ENCODE results near the gene PCDHA5. TPM values are rescaled to one million over a fixed set of nuclear protein-coding genes. Genes with fewer than 3 reads are reported as not detected.
"Not testable (repeated sequence)": the region's sequence is repeated elsewhere in the genome, so short reads cannot be mapped to it uniquely, and the experiment has no call there.

Gene PCDHA5
- total RNA-seq, 2 experiments from 2014 or later = not detected

DNA sequence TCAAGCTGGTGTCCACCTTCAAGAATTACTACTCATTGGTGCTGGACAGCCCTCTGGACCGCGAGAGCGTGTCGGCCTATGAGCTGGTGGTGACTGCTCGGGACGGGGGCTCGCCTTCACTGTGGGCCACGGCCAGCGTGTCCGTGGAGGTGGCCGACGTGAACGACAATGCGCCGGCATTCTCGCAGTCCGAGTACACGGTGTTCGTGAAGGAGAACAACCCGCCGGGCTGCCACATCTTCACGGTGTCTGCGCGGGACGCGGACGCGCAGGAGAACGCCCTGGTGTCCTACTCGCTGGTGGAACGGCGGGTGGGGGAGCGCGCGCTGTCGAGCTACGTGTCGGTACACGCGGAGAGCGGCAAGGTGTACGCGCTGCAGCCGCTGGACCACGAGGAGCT is 19.0 kb upstream of the PCDHA5 start:
- ATAC-seq (ENCODE audit: low read depth); POLR2A ChIA-PET; H3K4me1 Mint-ChIP-seq; H3K27me3 Mint-ChIP-seq; H3K4me3 Mint-ChIP-seq; H3K27ac Mint-ChIP-seq; H3K36me3 Mint-ChIP-seq: not testable (repeated sequence)
- H3K9me3 Mint-ChIP-seq = peaks cover 16% of the 10 kb centered on the region
- DNase-seq = peak; percentile 33

GRCh38 chr5:140802781-140803271 is 18.6 kb upstream of the PCDHA5 start:
- ATAC-seq (ENCODE audit: low read depth) (no peak), DNase-seq (no peak)
- no peaks in the 10 kb centered on the region for H3K36me3 Mint-ChIP-seq
- no peaks in the 10 kb centered on the region for H3K27me3 Mint-ChIP-seq
- no peaks in the 10 kb centered on the region for H3K4me1 Mint-ChIP-seq
- POLR2A ChIA-PET = no interaction called here
- H3K9me3 Mint-ChIP-seq = peaks cover 16% of the 10 kb centered on the region
- no peak overlapping the region for H3K4me3 Mint-ChIP-seq
- no peak overlapping the region for H3K27ac Mint-ChIP-seq

DNA sequence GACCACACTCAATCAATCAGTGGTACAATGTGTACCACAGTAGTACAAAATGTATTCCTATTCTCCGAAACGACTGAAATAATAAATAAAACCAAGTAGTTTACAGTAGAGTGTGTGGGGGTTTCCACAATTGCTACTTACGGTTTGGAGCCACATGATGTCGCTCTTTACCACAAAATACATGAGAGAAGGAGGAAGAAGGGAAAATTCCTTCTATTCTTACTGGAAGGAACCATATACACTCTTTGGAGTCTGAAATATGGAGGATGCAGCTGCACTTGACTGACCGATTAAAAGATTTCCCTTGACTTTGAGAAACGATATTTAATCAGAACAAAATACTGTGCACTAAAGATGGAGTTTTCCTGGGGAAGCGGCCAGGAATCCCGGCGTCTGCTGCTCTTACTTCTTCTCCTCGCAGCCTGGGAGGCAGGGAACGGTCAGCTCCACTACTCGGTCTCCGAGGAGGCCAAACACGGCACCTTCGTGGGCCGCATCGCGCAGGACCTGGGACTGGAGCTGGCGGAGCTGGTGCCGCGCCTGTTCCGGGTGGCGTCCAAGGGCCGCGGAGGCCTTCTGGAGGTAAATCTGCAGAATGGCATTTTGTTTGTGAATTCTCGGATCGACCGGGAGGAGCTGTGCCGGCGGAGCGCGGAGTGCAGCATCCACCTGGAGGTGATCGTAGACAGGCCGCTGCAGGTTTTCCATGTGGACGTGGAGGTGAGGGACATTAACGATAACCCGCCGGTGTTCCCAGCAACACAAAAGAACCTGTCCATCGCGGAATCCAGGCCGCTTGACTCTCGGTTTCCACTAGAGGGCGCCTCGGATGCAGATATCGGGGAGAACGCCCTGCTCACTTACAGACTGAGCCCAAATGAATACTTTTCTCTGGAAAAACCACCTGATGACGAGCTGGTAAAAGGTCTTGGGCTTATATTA is 14.3 kb upstream of the PCDHA5 start, which contains the start of gene PCDHA4:
Gene PCDHA4, plus strand, starts transcription at position 235 of the 942 bp plus-strand sequence.
- no peak within 1 kb of the TSS for H3K4me3 Mint-ChIP-seq
- H3K4me1 Mint-ChIP-seq = no peaks in the 10 kb centered on the region
- H3K27ac Mint-ChIP-seq = no peak within 1 kb of the TSS

GRCh38 chr5:140808241-140808888 is 13.0 kb upstream of the PCDHA5 start:
- ATAC-seq (ENCODE audit: low read depth); POLR2A ChIA-PET; DNase-seq; H3K27me3 Mint-ChIP-seq; H3K36me3 Mint-ChIP-seq; H3K27ac Mint-ChIP-seq; H3K4me3 Mint-ChIP-seq; H3K4me1 Mint-ChIP-seq: not testable (repeated sequence)
- H3K9me3 Mint-ChIP-seq = peaks cover 15% of the 10 kb centered on the region

More for the DNA sequence above, 14.3 kb upstream of the PCDHA5 start, which contains the start of gene PCDHA4:
- peaks cover 13% of the 10 kb centered on the region for H3K9me3 Mint-ChIP-seq
- H3K27me3 Mint-ChIP-seq = no peaks in the 10 kb centered on the region
- DNase-seq (peak; percentile 28), ATAC-seq (ENCODE audit: low read depth) (no peak)
- POLR2A ChIA-PET = no interaction called here
- no peaks in the 10 kb centered on the region for H3K36me3 Mint-ChIP-seq

GRCh38 chr5:140808889-140809291 is 12.5 kb upstream of the PCDHA5 start:
- POLR2A ChIA-PET = no interaction called here
- Mint-ChIP-seq H3K4me3 (no peak overlapping the region), H3K4me1 (no peaks in the 10 kb centered on the region), H3K27me3 (no peaks in the 10 kb centered on the region), H3K9me3 (peaks cover 13% of the 10 kb centered on the region), H3K36me3 (no peaks in the 10 kb centered on the region), H3K27ac (no peak overlapping the region)
- DNase-seq = no peak
- ATAC-seq (ENCODE audit: low read depth) = no peak

GRCh38 chr5:140822281-140822629 is 842 bp downstream of the PCDHA5 start:
- Mint-ChIP-seq H3K27ac (no peak overlapping the region), H3K4me3 (no peak overlapping the region), H3K9me3 (peaks cover 8% of the 10 kb centered on the region), H3K4me1 (no peaks in the 10 kb centered on the region), H3K27me3 (peaks cover 3% of the 10 kb centered on the region), H3K36me3 (no peaks in the 10 kb centered on the region)
- no peak for DNase-seq
- POLR2A ChIA-PET = no interaction called here
- ATAC-seq (ENCODE audit: low read depth) = no peak

DNA sequence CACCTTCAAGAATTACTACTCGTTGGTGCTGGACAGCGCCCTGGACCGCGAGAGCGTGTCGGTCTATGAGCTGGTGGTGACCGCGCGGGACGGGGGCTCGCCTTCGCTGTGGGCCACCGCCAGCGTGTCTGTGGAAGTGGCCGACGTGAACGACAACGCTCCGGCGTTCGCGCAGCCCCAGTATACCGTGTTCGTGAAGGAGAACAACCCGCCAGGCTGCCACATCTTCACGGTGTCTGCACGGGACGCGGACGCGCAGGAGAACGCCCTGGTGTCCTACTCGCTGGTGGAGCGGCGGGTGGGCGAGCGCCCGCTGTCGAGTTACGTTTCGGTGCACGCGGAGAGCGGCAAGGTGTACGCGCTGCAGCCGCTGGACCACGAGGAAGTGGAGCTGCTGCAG is 1.6 kb downstream of the PCDHA5 start:
- POLR2A ChIA-PET; H3K36me3 Mint-ChIP-seq; H3K27ac Mint-ChIP-seq; ATAC-seq (ENCODE audit: low read depth); H3K4me3 Mint-ChIP-seq; H3K4me1 Mint-ChIP-seq; H3K27me3 Mint-ChIP-seq; DNase-seq; H3K9me3 Mint-ChIP-seq: not testable (repeated sequence)

GRCh38 chr5:140823475-140823874 is 2.1 kb downstream of the PCDHA5 start:
- H3K4me3 Mint-ChIP-seq = no peak overlapping the region
- ATAC-seq (ENCODE audit: low read depth) (no peak), DNase-seq (no peak)
- POLR2A ChIA-PET = no interaction called here
- H3K36me3 Mint-ChIP-seq = no peaks in the 10 kb centered on the region
- no peaks in the 10 kb centered on the region for H3K4me1 Mint-ChIP-seq
- peaks cover 3% of the 10 kb centered on the region for H3K27me3 Mint-ChIP-seq
- H3K9me3 Mint-ChIP-seq = peaks cover 9% of the 10 kb centered on the region
- H3K27ac Mint-ChIP-seq = no peak overlapping the region

GRCh38 chr5:140827704-140828361 is 6.4 kb downstream of the PCDHA5 start, which contains the start of gene PCDHA6:
TSS of gene PCDHA6 (plus strand) at chr5:140827960. CDS start at chr5:140828092, 132 bp downstream.
- H3K9me3 Mint-ChIP-seq = peaks cover 14% of the 10 kb centered on the region
- no peaks in the 10 kb centered on the region for H3K4me1 Mint-ChIP-seq

GRCh38 chr5:140828362-140828737 is 6.9 kb downstream of the PCDHA5 start:
- Mint-ChIP-seq H3K27me3 (peaks cover 8% of the 10 kb centered on the region), H3K36me3 (no peaks in the 10 kb centered on the region), H3K27ac (no peak overlapping the region), H3K4me3 (no peak overlapping the region), H3K4me1 (no peaks in the 10 kb centered on the region), H3K9me3 (peaks cover 18% of the 10 kb centered on the region)
- DNase-seq (no peak), ATAC-seq (ENCODE audit: low read depth) (no peak)
- POLR2A ChIA-PET = no interaction called here

More at GRCh38 chr5:140827704-140828361, 6.4 kb downstream of the PCDHA5 start, which contains the start of gene PCDHA6:
- POLR2A ChIA-PET = no interaction called here
- DNase-seq (no peak), ATAC-seq (ENCODE audit: low read depth) (no peak)
- H3K27ac Mint-ChIP-seq = no peak within 1 kb of the TSS
- H3K27me3 Mint-ChIP-seq = peaks cover 6% of the 10 kb centered on the region
- no peaks in the 10 kb centered on the region for H3K36me3 Mint-ChIP-seq
- H3K4me3 Mint-ChIP-seq = no peak within 1 kb of the TSS

GRCh38 chr5:140829511-140830501 is 8.4 kb downstream of the PCDHA5 start:
- not testable (repeated sequence) for H3K36me3 Mint-ChIP-seq, H3K4me1 Mint-ChIP-seq
- H3K27me3 Mint-ChIP-seq = peaks cover 10% of the 10 kb centered on the region

DNA sequence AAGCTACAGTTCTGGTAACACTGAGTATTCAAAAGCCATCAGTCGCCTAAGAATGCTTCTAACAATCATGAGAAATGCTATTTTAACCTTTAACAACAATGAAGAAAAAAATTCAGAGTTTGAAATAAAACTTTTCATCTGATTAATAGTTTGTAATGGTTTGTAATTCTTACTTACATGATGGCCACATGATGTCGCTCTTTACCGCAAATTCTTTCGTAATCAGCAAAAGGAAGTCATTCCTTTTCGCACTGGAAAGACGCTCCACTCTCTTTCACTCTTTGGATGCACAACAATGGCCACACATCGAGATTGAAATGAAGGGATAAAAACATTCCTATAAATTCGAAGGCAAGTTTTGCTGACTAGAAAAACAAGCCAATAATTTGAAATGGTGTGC is 12.6 kb downstream of the PCDHA5 start, which contains the start of gene PCDHA7:
Gene PCDHA7, plus strand, starts transcription at position 277 of the 400 bp plus-strand sequence. Its CDS starts 115 bp downstream, at position 392.
- POLR2A ChIA-PET = no interaction called here
- Mint-ChIP-seq H3K27ac (no peak within 1 kb of the TSS), H3K36me3 (no peaks in the 10 kb centered on the region), H3K27me3 (peaks cover 7% of the 10 kb centered on the region), H3K9me3 (peaks cover 12% of the 10 kb centered on the region), H3K4me1 (no peaks in the 10 kb centered on the region), H3K4me3 (no peak within 1 kb of the TSS)
- no peak for DNase-seq
- ATAC-seq (ENCODE audit: low read depth) = no peak

More at GRCh38 chr5:140829511-140830501, 8.4 kb downstream of the PCDHA5 start:
- H3K4me3 Mint-ChIP-seq; ATAC-seq (ENCODE audit: low read depth); H3K27ac Mint-ChIP-seq; POLR2A ChIA-PET: not testable (repeated sequence)
- peaks cover 20% of the 10 kb centered on the region for H3K9me3 Mint-ChIP-seq
- peak; percentile 26 for DNase-seq
